ENCODE data around the gene C2CD2.
A peak's percentile ranks its signal among the peaks of the same experiment; 100 is the strongest.
"Not testable (repeated sequence)": the region's sequence is repeated elsewhere in the genome, so short reads cannot be mapped to it uniquely, and the experiment has no call there.

The C2CD2 gene

GRCh38 chr21:41974752-41975053 is 20.9 kb upstream of the C2CD2 start:
- no peak for DNase-seq

- no peak for DNase-seq
These were observed 20.3 kb upstream of the C2CD2 start for GRCh38 chr21:41973861-41974751.

GRCh38 chr21:41973427-41973831 is 19.6 kb upstream of the C2CD2 start:
- DNase-seq: no peak

GRCh38 chr21:41972511-41973205 is 18.8 kb upstream of the C2CD2 start:
- no peak for DNase-seq

- no peak for DNase-seq
These were observed 18.1 kb upstream of the C2CD2 start for GRCh38 chr21:41971891-41972290.

- no peak for DNase-seq
These were observed 17.2 kb upstream of the C2CD2 start for GRCh38 chr21:41970751-41971653.

GRCh38 chr21:41970106-41970391 is 16.2 kb upstream of the C2CD2 start:
- DNase-seq: no peak

GRCh38 chr21:41967708-41968107 is 13.9 kb upstream of the C2CD2 start:
- no peak for DNase-seq

- no peak for DNase-seq
These were observed 13.2 kb upstream of the C2CD2 start for GRCh38 chr21:41966872-41967621.

GRCh38 chr21:41966041-41966833 is 12.4 kb upstream of the C2CD2 start:
- DNase-seq: no peak

GRCh38 chr21:41965461-41966013 is 11.7 kb upstream of the C2CD2 start:
- DNase-seq: no peak

GRCh38 chr21:41965045-41965444 is 11.2 kb upstream of the C2CD2 start:
- no peak for DNase-seq

- DNase-seq: no peak
These were observed 10.4 kb upstream of the C2CD2 start for GRCh38 chr21:41964171-41964570.

GRCh38 chr21:41962425-41962966 is 8.7 kb upstream of the C2CD2 start:
- DNase-seq: no peak

GRCh38 chr21:41961753-41962152 is 7.9 kb upstream of the C2CD2 start:
- no peak for DNase-seq

GRCh38 chr21:41961282-41961701 is 7.5 kb upstream of the C2CD2 start:
- no peak for DNase-seq

GRCh38 chr21:41960386-41960785 is 6.6 kb upstream of the C2CD2 start:
- no peak for DNase-seq

GRCh38 chr21:41959697-41960096 is 5.9 kb upstream of the C2CD2 start:
- not testable (repeated sequence) for DNase-seq

GRCh38 chr21:41958886-41959563 is 5.2 kb upstream of the C2CD2 start:
- no peak for DNase-seq

- peak; percentile 29 for DNase-seq
These were observed 4.4 kb upstream of the C2CD2 start for GRCh38 chr21:41957991-41958766.
